NCI-H1092 treated with DMSO at 0.1 percent for 48 hours (cell line): ENCODE data around the gene TADA2A.
"Not testable (repeated sequence)": the region's sequence is repeated elsewhere in the genome, so short reads cannot be mapped to it uniquely, and the experiment has no call there.

Experiments used
- DNase-seq: peaks from one replicate; lab custom pipeline; 2025; lab: John Stamatoyannopoulos, UW

Gene TADA2A

DNA sequence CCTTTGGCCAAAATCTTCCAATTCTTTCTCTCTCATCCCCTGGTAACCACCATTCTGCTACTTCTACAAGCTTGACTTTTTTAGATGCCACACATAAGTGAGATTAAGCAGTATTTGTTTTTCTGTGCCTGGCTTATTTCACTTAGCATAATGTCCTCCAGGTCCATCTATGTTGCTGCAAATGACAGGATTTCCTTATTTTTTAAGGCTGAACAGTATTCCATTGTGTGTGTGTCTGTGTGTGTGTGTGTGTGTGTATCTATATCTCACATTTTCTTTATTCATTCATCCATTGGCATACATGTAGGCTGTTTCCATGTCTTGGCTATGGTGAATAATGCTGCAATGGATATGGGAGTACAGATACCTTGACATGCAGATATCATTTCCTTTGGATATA is 6.2 kb upstream of the TADA2A start:
- no peak for DNase-seq

DNA sequence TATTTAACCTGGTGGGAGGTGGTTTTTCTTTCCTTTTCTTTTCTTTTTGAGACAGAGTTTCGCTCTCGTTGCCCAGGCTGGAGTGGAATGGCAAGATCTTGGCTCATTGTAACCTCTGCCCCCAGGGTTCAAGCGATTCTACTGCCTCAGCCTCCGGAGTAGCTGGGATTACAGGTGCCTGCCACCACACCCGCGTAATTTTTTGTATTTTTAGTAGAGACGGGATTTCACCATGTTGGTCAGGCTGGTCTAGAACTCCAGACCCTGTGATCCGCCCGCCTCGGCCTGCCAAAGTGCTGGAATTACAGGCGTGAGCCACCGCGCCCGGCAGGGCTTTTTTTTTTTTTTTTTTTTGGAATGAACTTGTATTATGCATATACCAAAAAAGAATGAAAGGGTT is 1.2 kb upstream of the TADA2A start:
- DNase-seq = not testable (repeated sequence)

DNA sequence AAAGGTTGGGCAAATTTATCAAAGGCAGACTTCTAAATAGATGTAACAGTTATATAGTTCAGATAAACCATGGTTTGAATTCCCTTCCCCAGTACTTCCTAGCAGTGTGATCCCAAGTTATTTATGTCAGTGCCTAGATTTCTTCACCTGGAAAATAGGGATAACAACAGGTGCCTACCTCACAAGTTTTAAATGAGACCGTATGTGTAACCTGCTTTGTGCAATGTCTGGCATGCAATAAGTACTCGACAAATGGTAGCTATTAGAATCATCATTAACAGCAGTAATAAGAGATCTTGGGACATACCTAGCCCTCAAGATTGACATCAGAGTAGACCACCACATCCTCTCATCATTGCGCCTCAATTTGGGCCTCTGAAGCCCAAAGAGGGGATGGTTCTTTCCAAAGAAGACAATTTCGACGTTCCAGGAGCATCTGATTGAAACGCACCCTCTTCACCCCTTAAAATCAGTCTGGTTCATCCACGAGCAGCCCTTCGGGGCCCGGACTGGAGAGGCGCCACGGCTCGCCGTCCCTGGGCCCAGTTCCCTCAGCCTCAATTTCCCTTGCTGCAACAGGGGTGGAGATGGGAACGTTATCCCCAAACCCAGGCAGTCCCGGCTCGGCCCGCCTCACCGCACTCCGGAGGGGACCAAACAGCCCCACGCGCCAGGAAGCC is 591 bp upstream of the TADA2A start:
- DNase-seq = peak; percentile 57

DNA sequence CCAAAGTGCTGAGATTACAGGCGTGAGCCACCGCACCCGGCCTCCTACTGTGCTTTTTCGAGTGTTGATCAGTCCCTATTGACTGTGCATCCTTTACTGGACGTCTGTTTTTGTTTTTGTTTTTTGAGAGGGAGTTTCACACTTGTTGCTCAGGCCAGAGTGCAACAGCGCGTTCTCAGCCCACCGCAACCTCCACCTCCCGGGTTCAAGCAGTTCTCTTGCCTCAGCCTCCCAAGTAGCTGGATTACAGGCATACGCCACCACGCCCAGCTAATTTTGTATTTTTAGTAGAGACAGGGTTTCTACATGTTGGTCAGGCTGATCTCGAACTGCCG is 1.4 kb downstream of the TADA2A start:
- DNase-seq = not testable (repeated sequence)

DNA sequence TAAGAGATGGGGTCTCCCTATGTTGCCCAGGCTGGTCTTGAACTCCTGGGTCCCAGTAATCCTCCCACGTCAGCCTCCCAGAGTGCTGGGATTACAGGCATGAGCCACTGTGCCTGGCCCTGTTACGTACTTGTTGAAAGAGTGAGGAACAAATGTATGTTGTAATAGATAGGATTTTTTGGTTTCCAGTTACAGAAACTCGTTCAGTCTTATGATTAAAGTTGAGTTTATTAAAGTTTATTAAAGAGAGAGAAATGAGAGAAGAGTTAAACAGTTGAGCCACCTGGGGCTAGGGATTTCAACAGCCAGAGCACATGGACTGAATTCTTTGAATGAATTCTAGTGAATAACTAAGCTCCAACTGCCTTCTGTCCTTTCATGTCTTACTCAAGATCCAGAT is 3.7 kb downstream of the TADA2A start:
- no peak for DNase-seq

DNA sequence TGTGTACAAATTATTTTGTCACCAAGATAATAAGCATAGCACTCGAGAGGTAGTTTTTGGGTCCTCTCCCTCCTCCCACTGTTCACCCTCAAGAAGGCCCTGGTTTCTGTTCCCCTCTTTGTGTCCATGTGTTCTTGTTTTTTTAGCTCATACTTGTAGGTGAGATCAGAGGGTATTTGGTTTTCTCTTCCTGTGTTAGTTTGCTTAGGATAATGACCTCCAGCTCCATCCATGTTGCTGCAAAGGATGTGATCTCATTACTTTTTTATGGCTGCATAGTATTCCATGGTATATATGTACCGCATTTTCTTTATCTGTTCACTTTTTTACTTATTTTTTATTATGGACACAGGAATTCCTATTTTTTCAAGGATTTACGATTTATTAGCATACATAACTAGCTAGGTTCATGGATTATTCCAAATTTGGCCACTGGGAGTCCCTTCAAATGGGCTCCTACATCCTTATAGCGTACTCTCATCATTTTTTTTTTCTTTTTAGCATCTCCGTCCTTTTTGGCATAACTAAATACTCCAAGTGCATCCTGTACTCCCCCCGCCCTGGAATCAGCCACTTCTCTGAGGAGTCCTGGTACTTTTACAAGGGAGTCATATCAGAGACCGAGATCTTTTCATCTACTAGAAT is 7.3 kb downstream of the TADA2A start:
- no peak for DNase-seq

DNA sequence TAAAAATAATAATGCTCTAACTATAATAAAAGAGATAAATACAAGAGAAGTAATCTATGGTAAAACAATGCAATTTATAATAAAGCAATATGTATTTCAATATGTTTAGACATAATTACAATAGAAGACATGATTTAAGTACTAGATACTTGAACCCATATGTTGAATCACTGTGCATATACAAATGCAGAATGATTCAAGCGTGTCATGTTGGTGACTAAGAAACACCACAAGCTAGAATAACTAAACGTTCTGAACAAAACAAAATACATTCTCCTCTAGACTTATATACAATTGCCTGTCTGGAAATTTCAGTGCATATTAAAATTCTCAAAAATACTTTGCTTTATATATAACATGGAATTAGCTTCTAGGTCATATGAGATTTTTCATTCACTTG is 11.2 kb downstream of the TADA2A start:
- DNase-seq = no peak

DNA sequence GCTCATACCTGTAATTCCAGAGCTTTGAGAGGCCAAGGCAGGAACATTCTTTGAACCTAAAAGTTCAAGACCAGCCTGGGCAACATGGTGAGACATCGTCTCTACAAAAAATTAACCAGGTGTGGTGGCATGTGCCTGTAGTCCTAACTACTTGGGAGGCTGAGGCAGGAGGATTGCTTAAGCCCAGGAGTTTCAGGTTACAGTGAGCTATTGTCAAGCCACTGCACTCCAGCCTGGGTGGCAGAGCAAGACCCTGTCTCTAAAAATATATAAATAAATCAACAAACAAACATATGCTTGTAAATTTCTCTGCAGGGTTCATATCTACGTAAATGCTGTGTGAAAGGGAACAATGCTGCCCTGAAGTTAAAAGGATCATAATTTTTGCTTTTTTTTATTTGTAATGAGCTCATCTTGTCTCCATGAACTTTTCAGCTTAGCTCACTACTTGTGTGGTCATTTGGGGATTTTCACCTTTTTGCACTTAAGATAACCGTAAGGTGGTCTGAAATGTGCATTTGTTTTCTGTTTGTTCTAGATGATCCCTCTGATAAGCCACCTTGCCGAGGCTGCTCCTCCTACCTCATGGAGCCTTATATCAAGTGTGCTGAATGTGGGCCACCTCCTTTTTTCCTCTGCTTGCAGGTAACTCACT is 16.4 kb downstream of the TADA2A start:
- DNase-seq = no peak

DNA sequence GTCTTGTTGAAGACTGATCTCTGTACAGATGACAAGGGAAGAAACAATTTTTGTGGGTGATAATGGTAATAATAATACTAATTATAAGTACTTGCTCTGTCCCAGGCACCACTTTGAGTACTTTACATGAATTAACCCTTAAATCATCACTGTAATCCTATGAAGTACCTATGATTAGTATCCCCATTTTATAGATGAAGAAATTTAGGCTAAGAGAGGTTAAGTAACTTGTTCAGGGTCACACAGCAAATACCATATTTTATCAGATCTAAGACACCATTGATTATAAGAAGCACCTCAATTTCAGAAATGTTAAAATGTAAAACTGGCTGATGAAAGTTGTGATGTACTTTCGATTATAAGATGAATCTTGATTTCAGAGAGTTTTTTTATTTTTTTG is 18.6 kb downstream of the TADA2A start:
- DNase-seq = no peak

DNA sequence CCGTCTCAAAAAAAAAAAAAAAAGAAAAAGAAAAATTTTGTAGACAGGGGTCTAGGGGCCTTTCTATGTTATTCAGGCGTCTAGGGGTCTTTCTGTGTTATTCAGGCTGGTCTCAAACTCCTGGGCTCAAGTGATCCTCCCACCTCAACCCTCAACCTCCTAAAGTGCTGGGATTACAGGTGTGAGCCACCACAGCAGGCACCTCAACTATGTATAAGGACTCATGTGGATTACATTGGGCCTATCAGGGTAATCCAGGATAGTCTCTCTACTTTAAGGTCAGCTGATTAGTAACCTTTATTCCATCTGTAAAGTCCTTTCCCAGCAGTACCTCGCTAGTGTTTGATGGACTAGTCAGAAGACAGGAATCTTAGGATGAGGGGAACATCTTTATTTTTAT is 22.4 kb downstream of the TADA2A start:
- no peak for DNase-seq

DNA sequence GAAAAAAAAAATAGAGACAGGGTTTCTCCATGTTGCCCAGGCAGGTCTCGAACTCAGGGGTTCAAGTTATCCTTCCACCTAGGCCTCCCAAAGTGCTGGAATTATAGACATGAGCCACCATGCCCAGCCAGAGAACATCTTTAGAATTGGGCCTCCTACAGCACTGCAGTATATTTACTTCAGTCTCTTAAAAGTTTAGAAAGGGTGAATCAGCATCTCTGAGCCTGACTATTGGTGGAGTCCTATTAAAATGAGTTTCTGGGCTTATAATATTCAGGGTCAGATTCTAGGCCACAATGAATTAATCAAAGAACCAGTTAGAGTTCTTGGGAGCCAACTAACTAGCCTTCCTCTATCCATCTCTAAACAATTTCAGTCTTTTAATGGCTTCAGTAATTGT is 22.8 kb downstream of the TADA2A start:
- no peak for DNase-seq

DNA sequence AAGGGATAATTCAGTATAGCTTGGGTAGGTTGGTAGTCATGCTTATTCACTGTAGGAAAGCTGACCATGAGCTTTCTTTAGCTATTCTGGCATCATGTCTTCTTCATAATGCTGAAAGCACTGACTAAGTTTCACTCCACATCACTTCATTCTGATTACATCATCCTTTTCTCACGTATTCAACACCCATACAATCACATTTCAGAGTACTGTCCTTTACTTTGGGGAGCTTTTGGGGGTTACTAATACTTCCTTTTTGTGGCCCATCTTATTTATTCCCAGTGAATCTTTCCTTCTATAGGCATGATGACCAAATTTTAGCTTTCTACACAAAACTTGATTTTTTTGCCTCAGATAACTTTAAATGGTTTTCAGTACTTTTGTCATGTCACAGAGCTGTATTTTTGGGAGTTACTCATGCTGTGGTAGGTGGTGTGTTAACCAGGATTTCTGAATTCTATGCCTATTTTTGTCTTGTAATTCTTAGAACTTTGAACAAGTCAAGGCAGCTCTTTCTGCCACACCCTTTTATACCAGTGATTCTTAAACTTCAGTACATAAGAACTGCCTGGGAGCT is 23.5 kb downstream of the TADA2A start:
- no peak for DNase-seq

DNA sequence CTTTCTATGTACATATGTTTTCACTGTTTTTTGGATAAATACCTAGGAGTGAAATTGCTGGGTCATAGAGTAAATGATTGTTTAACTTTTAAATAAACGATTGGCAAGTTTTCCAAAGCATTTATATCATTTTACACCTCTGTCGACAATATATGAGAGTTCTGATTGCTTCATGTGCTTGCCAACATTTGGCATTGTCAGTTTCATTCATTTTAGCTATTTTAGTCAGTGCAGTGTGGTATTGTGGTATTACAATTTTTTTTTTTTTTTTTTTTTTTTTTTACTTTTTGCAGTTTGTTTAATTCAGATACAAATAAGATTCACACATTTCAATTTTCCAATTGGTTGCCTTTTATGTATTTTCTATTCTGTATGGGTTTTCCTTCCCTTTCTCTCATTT is 26.0 kb downstream of the TADA2A start:
- no peak for DNase-seq

DNA sequence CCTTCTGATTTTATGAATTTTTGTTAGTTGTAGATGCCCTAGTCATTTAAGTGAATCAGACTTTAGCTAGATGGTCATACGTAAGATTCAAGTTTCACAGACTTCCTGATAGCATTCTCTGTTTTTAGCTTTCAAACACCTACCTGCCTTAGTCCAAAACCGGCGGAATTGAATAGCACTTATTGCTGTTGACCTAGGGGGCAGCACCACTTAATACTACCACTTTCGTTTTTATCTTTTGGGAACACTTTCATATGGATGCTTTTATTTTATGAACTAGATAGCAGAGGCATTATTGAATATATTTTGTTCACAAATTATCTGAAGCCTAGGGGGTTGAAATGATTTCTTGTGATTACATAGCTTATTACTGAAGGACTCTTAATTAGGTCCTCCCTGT is 31.5 kb downstream of the TADA2A start:
- DNase-seq = no peak

DNA sequence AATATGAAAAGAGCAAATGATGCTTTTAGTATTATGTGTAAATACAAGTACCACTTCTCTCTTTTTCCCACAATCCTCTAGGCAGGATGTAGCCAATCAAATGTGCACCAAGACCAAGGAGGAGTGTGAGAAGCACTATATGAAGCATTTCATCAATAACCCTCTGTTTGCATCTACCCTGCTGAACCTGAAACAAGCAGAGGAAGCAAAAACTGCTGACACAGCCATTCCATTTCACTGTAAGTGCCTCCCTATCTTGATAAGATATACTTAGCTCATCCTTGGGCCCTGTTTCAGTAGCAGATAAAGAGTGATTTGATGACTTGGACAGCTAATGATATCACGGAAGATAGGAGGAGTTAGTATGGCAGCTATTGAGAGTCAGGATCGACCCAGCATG is 33.7 kb downstream of the TADA2A start:
- no peak for DNase-seq

DNA sequence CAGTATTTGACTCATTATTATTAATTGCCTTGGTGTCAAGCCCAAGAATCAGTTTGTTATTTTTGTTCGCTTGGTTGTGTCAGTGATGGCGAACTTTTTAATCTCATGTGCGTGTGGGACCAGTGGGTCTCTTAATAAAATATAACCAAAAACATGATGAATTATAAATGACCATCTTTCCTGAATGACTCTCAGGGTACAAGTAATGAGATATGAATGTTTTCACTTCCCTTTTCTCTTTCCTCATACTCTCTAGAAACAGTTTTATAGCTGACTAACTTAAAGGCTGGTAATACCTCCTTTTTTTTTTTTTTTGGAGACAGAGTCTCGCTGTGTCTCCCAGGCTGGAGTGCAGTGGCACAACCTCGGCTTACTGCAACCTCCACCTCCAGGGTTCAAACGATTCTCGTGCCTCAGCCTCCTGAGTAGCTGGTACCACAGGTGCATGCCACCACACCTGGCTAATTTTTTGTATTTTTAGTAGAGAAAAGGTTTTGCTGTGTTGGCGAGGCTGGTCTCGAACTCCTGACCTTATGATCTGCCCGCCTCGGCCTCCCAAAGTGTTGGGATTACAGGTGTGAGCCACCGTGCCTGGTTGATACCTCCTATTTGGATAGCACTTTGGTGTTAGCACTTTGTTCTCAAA is 34.8 kb downstream of the TADA2A start:
- DNase-seq = not testable (repeated sequence)

DNA sequence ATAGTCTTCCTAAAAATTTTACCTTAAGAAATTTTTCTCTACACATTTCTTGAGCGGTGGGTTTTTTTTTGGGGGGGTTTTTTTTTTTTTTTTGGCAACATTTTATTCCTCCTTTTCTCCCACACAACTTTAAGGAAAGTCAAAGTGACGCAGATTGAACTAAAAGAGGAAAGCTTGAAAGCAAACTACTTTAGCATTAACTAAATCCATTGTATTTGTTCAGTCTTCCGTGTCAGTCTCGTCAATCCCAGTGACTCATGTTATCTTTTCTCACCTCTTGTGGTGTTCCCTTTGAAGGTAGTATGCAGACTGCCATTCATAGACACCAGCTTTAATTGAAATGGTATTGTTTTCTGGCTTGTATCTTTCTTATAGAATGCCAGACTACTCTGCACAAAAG is 39.3 kb downstream of the TADA2A start:
- DNase-seq = no peak

DNA sequence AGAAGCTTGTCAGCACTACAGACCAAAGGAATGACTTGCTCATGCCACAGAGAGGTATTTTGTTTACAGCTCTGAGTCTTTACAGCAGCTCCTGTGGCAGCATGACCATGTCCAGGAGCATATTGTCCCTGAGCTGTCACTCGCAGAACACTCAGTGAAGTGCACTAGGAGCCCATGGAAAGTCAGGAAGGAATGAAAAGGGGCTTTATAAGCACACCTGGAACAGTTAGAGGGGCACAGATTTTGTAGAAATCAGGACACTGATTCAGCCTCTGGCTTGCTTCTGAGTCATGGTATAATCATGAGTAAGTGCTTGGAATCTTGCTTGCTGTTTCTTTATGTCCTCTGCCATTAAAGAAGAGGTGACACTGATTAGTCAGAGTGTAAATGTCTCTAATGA is 41.0 kb downstream of the TADA2A start:
- DNase-seq = no peak

DNA sequence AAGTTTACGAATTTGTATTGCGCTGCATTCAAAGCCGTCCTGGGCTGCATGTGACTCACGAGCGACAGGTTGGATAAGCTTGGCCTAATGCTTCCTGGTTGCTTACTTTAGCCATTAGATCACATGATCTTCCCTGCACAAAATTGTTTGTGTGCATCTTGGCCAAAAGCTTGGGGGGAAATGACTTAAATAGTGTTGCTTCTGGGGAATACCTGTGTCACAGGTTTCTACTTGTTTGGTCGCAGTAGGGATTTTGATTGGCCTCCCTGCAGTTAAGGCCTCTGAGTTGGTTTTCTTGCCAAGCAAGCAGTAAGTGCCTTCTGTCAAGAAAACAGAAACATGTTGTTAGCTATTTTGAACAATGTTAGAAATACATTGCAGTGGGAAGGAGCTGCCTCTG is 43.4 kb downstream of the TADA2A start:
- no peak for DNase-seq

DNA sequence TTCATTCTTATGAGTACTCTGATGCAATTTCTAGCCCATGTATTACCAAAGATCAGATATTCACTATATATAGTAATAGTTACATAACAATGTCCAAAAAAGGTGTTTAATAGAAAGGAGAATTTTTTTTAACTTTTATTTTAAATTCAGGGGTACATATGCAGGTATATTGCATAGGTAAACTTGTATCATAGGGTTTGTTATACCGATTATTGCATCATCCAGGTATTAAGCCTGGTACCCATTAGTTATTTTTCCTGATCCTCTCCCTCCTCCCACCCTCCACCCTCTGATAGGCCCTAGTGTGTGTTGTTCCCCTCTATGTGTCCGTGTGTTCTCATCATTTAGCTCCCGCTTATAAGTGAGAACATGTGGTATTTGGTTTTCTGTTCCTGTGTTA is 51.1 kb downstream of the TADA2A start:
- not testable (repeated sequence) for DNase-seq

DNA sequence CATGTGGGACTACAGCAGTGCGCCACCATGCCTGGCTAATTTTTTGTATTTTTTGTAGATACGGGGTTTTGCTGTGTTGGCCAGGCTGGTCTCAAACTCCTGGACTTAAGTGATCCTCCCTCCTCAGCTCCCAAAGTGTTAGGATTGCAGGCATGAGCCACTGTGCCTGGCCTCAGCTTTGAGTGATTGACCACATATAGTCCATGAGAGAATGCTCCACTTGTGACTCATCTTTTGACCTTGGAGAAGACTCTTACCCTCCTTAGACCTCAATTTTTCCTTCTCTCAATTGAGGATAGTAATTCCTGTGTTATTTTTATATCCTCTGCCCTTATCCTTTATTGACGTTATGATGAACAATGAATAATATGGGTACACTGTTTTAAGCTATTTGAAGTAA is 52.1 kb downstream of the TADA2A start:
- no peak for DNase-seq

DNA sequence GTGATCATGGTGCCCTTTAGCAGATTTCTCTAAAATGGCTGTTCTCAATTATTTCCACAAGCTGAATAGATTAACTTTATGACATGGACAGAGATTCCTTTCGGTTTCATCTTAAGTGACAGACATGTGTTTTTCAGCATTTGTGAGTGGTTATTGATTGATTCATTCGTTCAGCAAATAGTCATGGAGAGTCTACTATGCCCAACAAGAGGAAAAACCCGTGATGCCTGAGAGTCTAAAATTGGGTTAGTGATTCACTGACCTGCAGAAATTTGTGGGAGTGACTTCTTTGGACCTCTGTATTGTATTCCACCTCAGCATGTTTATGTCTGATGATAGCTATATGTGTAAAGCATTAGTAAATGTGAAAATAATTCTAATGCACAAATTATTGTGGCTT is 55.0 kb downstream of the TADA2A start:
- DNase-seq = no peak

DNA sequence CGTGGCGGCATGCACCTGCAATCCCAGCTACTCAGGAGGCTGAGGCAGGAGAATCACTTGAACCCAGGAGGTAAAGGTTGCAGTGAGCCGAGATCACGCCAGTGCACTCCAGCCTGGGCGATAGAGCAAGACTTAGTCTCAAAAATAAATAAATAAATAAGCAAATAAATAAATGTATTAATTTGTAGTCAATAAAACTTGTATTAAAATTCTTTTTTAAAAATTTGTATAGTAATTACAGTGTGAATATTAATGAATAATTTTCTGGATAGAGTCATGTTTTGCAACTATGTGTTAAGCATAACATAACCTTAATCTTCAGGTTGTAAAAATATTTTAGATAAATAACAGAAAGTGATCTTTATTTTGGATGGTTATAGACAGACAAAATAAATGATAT is 55.8 kb downstream of the TADA2A start:
- DNase-seq = no peak
